GM18909 (cell line): Measurements from ENCODE around the gene ANKIB1.

Experiments used
- ATAC-seq: cut with Tn5 transposase; IDR thresholded peaks from one replicate; pipeline ENCODE4 v1.9.1; 2021; ENCODE audit warnings: mild to moderate bottlenecking; ENCODE audit not compliant: unreplicated experiment, poor library complexity

The ANKIB1 gene

GRCh38 chr7:92259610-92260247 lies 14.0 kb downstream of the ANKIB1 start:
- no peak for ATAC-seq

GRCh38 chr7:92260248-92260781 lies 14.5 kb downstream of the ANKIB1 start:
- ATAC-seq, result no peak

GRCh38 chr7:92266415-92267241 lies 20.9 kb downstream of the ANKIB1 start:
- ATAC-seq, result no peak

- no peak for ATAC-seq
Measured at GRCh38 chr7:92268921-92269320, 23.1 kb downstream of the ANKIB1 start.

- no peak for ATAC-seq
Measured at GRCh38 chr7:92275327-92275726, 29.6 kb downstream of the ANKIB1 start.

- ATAC-seq, result peak; percentile 86
Measured at GRCh38 chr7:92276460-92276864, 30.7 kb downstream of the ANKIB1 start.

- ATAC-seq, result no peak
Measured at GRCh38 chr7:92279396-92280031, 33.7 kb downstream of the ANKIB1 start.

GRCh38 chr7:92281031-92281430 lies 35.3 kb downstream of the ANKIB1 start:
- no peak for ATAC-seq

GRCh38 chr7:92282221-92282814 lies 36.5 kb downstream of the ANKIB1 start:
- ATAC-seq, result no peak

- no peak for ATAC-seq
Measured at GRCh38 chr7:92282930-92283329, 37.2 kb downstream of the ANKIB1 start.

- no peak for ATAC-seq
Measured at GRCh38 chr7:92289321-92289720, 43.5 kb downstream of the ANKIB1 start.

GRCh38 chr7:92292981-92293380 lies 47.2 kb downstream of the ANKIB1 start:
- ATAC-seq, result no peak

GRCh38 chr7:92293896-92294590 lies 48.3 kb downstream of the ANKIB1 start:
- no peak for ATAC-seq

GRCh38 chr7:92295391-92295790 lies 49.6 kb downstream of the ANKIB1 start:
- no peak for ATAC-seq

GRCh38 chr7:92296235-92296634 lies 50.5 kb downstream of the ANKIB1 start:
- ATAC-seq, result no peak

- ATAC-seq, result no peak
Measured at GRCh38 chr7:92296880-92297445, 51.2 kb downstream of the ANKIB1 start.

GRCh38 chr7:92297736-92298135 lies 52.0 kb downstream of the ANKIB1 start:
- no peak for ATAC-seq

- ATAC-seq, result no peak
Measured at GRCh38 chr7:92303761-92304160, 58.0 kb downstream of the ANKIB1 start.

GRCh38 chr7:92304406-92304893 lies 58.7 kb downstream of the ANKIB1 start:
- ATAC-seq, result no peak

GRCh38 chr7:92306153-92306552 lies 60.4 kb downstream of the ANKIB1 start:
- ATAC-seq, result no peak
